DMS114 treated with DMSO at 0.1 percent for 48 hours (cell line): ENCODE data around the gene WDR31.
A peak's percentile ranks its signal among the peaks of the same experiment; 100 is the strongest.

ENCODE experiments used
- DNase-seq: peaks from one replicate; lab custom pipeline; 2025; ENCODE audit not compliant: unreplicated experiment; lab: John Stamatoyannopoulos, UW

Gene WDR31

GRCh38 chr9:113341712-113342410 lies 1.8 kb upstream of the WDR31 start:
- DNase-seq = no peak

- no peak for DNase-seq
These were observed 2.4 kb downstream of the WDR31 start for GRCh38 chr9:113337714-113338113.

DNA sequence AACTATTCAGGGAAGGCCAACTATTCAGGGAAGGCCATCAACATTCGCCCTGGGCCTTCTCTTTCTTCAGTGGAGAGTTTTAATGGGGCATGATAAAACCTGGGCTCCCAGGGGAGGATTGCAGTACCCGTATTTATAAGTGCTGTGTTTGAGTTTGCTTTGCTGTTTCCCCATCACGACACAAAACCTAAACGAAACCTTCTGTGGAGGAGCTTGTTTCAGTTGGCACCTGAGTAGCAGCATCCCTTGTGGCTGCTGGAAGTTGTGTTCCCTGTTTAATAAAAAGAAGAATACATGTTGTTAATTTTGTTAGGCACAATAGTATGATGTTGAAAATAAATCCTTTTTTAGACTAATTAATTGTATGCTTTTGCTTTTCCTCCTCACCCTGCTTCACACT lies 8.3 kb downstream of the WDR31 start:
- DNase-seq = no peak

- no peak for DNase-seq
These were observed 11.9 kb downstream of the WDR31 start for GRCh38 chr9:113328045-113328782.

DNA sequence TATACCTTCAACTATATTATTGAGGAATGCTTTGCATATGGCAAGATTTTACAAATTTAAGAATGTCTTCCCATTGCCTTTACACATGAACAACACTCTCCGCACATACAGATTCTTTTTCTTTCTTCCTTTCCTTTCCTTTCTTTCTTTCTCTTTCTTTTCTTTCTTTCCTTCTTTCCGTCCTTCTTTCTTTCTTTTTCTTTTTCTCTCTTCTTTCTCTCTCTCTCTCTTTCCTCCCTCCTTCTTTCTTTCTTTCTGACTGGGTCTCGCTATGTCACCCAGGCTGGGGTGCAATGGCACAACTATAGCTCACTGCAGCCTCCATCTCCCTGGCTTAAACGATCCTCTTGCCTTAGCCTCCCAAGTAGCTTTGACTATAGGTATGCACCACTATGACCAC lies 13.8 kb downstream of the WDR31 start:
- no peak for DNase-seq

- DNase-seq = no peak
These were observed 17.4 kb downstream of the WDR31 start for GRCh38 chr9:113322671-113323070.

DNA sequence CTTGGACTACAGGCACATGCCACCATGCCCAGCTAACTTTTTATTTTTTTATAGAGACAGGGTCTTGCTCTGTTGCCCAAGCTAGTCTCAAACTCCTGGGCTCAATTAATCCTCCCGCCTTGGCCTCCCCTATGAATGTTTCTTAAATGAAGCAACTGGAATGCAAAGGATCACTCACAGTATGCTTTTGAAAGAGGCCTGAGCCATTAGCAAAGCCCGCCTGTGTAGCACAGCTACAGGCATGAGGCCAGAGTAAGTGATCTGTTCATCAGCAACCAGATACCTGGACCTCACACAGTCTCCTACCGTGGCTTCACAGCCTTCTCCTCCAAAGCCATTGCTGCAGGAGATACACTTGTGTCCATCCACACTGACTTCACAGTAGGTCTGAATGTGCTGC lies 20.0 kb downstream of the WDR31 start:
- no peak for DNase-seq

GRCh38 chr9:113319054-113319453 lies 21.0 kb downstream of the WDR31 start:
- DNase-seq = no peak

DNA sequence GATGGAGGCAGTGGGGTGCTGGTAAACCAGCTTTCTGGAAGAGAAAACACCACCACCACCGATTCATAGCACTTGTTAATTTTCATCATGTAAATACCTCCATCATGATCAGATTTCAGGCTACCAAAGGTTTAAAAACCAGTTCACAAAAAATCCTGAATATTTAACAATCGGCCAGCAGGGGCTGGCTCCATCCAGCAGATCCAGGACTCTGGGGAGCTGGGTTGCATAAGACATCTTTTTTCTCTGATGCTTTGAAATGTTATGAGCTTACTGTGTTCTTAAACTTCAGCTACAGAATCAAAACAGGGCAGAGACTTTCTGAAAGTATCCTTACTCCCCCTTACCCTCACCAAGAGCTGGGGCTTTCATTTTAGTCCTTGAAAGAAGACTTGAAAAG lies 22.3 kb downstream of the WDR31 start:
- DNase-seq = no peak

DNA sequence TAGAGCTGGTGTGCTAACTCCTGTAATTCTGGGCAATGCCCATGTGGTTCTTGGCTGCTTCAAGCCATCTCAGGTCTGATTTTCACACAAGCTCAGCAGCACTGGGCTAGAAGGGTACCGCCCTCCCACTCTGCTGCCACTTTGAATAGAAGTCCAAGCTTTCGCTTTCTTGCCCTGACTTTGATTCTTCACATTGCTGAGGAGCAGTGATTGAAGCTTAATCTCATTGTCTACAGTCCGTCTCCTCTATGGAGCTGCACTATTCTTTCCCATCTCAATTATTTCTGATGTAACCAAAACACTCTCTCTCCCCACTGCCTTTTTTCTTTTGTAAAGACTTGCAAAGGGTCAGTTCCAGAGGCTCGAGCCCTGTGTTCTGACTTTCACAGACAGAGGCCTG lies 24.0 kb downstream of the WDR31 start:
- DNase-seq = no peak

DNA sequence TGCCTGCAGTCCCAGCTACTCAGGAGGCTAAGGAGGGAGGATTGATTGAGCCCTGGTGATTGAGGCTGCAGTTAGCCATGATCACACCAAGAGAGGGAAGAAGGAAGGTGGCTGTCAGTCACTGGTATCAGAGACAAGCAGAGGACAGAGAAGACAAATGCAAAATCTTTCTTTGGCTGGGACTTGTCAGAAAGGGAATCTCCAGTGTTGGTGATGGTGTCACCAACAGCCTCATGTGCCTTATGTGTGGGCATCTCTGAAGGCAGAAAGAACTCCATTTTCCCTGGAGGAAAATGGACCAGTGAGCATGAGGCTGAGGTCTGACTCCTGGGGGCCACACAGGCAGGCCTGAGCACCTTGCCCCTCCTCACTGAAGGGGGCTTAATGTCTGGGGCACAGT lies 24.8 kb downstream of the WDR31 start:
- DNase-seq = no peak

DNA sequence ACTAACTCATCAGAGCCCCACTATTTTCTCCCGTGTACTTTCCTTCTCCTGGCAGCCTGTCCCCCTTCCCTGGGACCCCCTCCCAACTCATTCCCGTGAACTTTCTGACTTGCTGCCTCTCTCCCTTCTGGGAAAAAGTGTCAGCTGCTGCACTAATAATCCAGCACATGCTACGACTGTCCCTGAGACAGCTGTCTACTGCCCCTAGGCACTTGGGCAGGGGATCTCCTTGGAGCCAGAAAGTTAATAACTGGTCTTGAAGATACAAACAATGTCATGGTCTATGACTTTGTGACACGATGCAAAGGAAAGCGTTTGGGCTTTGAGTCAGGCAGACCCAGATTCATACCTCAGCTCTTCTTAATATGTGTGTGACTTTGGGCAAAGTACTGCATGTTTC lies 26.8 kb downstream of the WDR31 start:
- DNase-seq = no peak

- no peak for DNase-seq
These were observed 28.1 kb downstream of the WDR31 start for GRCh38 chr9:113311961-113312360.

- no peak for DNase-seq
These were observed 29.5 kb downstream of the WDR31 start for GRCh38 chr9:113310538-113310937.

DNA sequence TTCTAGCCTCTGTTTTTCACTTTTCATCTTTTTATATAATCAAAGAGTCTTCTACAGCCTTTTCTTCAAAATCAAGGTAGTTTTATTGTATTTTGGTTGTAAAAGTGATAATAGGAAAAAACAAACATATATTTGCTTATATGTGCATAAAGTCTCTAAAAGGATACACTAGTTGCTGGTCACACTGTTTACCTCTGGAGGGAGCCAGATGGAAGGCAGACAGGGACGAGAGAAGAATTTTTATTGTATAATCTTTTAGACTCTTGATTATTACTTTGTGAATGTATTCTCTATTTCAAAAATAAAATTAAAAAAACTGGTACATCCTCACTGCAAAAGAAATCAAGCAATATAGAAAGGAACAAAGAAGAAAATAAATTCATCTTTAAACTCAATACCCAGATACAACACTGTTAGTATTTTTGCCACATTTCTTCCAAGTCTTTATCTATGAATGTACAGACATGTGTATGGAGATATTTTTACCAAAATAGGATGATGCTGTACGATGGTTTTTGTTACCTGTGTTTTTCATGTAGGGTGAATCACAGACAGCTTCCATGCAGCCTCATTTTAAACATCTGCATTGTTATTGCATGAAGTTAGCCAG lies 30.8 kb downstream of the WDR31 start:
- peak; percentile 5 for DNase-seq

DNA sequence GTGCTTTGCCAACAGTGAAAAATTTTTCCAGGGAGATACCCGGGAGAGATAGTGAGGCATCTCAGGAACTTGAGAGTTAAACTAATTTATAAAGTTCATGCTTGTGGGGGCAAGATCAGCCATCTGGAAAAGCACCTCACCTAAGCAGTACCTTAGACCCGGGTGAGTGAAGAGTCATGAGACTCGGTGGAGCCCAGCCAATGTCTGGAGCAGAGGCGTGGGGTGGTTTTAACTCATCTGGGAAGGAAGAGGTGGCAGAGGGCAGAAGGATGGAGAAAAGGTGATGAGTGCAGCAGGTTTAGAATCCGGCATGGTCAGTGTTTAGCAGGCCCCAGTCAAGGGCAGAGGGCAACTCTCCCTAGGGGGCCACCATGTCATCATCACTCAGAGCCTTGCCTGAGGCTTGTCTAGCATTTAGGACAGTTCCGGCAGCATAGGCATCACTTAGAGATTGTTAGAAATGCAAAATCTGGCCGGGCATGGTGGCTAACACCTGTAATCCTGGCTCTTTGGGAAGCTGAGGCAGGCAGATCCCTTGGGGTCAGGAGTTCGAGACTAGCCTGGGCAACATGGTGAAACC lies 32.6 kb downstream of the WDR31 start:
- no peak for DNase-seq

- no peak for DNase-seq
These were observed 33.5 kb downstream of the WDR31 start for GRCh38 chr9:113306566-113306965.

DNA sequence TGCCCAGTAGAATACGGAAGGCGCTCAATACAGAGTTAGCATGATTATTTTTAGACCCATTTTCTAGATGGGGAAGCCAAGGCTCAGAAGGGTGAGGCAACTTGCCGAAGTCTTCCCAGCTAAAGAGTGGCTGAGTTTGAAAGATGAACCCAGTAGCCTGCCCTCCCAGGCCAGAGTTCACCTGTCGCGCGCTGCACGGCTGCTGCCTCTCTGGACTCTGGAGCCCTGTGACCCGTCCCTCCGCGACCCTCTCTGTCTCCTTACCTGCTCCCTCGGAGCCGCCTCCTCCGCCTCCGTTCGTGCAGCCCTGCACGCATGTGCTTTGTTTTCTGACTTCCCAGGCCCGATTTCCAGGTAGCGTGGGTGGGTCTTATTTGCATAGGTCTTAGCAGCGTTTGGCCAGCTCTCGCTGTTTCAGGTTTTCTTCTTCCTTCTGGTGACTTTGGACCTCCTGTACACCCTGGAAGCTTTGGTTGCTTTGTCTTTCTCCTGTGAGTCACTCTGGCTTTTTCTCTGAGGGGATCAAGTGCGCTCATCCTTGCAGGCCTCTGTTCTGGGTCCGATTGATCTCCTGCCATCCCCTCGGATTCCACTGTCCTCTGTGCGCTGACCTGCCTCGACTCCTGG lies 37.2 kb downstream of the WDR31 start, which contains the start of gene RNF183:
Gene RNF183 (minus strand): TSS at position 585 of the 627 bp plus-strand sequence. CDS start 5,192 bp downstream, outside the sequence.
- no peak for DNase-seq

- DNase-seq = no peak
These were observed 38.5 kb downstream of the WDR31 start for GRCh38 chr9:113301548-113301947.

- no peak for DNase-seq
These were observed 40.2 kb downstream of the WDR31 start for GRCh38 chr9:113299800-113300292.
